Measurements from ENCODE around the gene EIF2A.

GRCh38 chr3:150597646-150598045, 51.1 kb downstream of the EIF2A start:
- no peak for TF ChIP-seq POLR2A (IDR thresholded peaks at IDR 0.05)
- TF ChIP-seq, protein P1, sequence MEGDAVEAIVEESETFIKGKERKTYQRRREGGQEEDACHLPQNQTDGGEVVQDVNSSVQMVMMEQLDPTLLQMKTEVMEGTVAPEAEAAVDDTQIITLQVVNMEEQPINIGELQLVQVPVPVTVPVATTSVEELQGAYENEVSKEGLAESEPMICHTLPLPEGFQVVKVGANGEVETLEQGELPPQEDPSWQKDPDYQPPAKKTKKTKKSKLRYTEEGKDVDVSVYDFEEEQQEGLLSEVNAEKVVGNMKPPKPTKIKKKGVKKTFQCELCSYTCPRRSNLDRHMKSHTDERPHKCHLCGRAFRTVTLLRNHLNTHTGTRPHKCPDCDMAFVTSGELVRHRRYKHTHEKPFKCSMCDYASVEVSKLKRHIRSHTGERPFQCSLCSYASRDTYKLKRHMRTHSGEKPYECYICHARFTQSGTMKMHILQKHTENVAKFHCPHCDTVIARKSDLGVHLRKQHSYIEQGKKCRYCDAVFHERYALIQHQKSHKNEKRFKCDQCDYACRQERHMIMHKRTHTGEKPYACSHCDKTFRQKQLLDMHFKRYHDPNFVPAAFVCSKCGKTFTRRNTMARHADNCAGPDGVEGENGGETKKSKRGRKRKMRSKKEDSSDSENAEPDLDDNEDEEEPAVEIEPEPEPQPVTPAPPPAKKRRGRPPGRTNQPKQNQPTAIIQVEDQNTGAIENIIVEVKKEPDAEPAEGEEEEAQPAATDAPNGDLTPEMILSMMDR (IDR thresholded peaks at IDR 0.05) = no peak
